ENCODE data around the gene PCDH15. TPM values are rescaled to one million over a fixed set of nuclear protein-coding genes. Genes with fewer than 3 reads are reported as not detected.

The PCDH15 gene
- total RNA-seq, 2 donors from 2014 or later: 0.58 to 0.95 TPM

GRCh38 chr10:54372179-54372578, 428.9 kb downstream of the PCDH15 start:
- no peaks in the 10 kb centered on the region for H3K4me1 Mint-ChIP-seq
- DNase-seq: no peak
- no peak overlapping the region for H3K4me3 ChIP-seq (ENCODE audit: low read length)
- no peaks in the 10 kb centered on the region for H3K36me3 ChIP-seq (ENCODE audit: control insufficient read depth, insufficient read depth, low read length)
- no peak overlapping the region for H3K27ac Mint-ChIP-seq
- H3K9ac ChIP-seq (ENCODE audit: extremely low read depth, low read length, poor library complexity, severe bottlenecking): no peak overlapping the region
- H3K9me3 ChIP-seq (ENCODE audit: control insufficient read depth, low read length): no peaks in the 10 kb centered on the region
- H3K27me3 ChIP-seq (ENCODE audit: control insufficient read depth, insufficient read depth, low read length, poor library complexity, severe bottlenecking): no peaks in the 10 kb centered on the region
- H3K9me3 Mint-ChIP-seq: no peaks in the 10 kb centered on the region
- H3K4me3 Mint-ChIP-seq: no peak overlapping the region
- TF ChIP-seq CTCF (conservative IDR thresholded peaks at IDR 0.05): no peak
- no peaks in the 10 kb centered on the region for H3K36me3 Mint-ChIP-seq (ENCODE audit: low read depth)
- no peak overlapping the region for H3K27ac ChIP-seq (ENCODE audit: low read depth, low read length)
- H3K4me1 ChIP-seq (ENCODE audit: control insufficient read depth, insufficient read depth, low read length): no peaks in the 10 kb centered on the region
- WGBS, 2 experiments (ENCODE audit: insufficient coverage in 1 of 2, insufficient read length in 1 of 2): 75% methylated on average over 1 of the region's 1 CpG; no CpG with 5 or more reads in 1 of the 2 experiments
- H3K27me3 Mint-ChIP-seq (ENCODE audit: insufficient read depth): no peaks in the 10 kb centered on the region

- Histone ChIP-seq H3K4me3 (ENCODE audit: low read length) (no peak overlapping the region), H3K27me3 (ENCODE audit: control insufficient read depth, insufficient read depth, low read length, poor library complexity, severe bottlenecking) (no peaks in the 10 kb centered on the region), H3K36me3 (ENCODE audit: control insufficient read depth, insufficient read depth, low read length) (no peaks in the 10 kb centered on the region), H3K9me3 (ENCODE audit: control insufficient read depth, low read length) (no peaks in the 10 kb centered on the region), H3K9ac (ENCODE audit: extremely low read depth, low read length, poor library complexity, severe bottlenecking) (no peak overlapping the region), H3K4me1 (ENCODE audit: control insufficient read depth, insufficient read depth, low read length) (no peaks in the 10 kb centered on the region), H3K27ac (ENCODE audit: low read depth, low read length) (no peak overlapping the region)
- Mint-ChIP-seq H3K36me3 (ENCODE audit: low read depth) (no peaks in the 10 kb centered on the region), H3K4me3 (no peak overlapping the region), H3K27ac (no peak overlapping the region), H3K4me1 (no peaks in the 10 kb centered on the region), H3K9me3 (no peaks in the 10 kb centered on the region), H3K27me3 (ENCODE audit: insufficient read depth) (no peaks in the 10 kb centered on the region)
- DNase-seq: no peak
- TF ChIP-seq CTCF (conservative IDR thresholded peaks at IDR 0.05): peak; percentile 54
- 96% methylated on average over 2 of the region's 3 CpGs; no CpG with 5 or more reads in 1 of the 2 experiments for WGBS, 2 experiments (ENCODE audit: insufficient coverage in 1 of 2, insufficient read length in 1 of 2)
Observed at GRCh38 chr10:54368984-54369383, 432.0 kb downstream of the PCDH15 start.

- no peak for TF ChIP-seq CTCF (conservative IDR thresholded peaks at IDR 0.05)
- no peak overlapping the region for H3K27ac ChIP-seq (ENCODE audit: low read depth, low read length)
- H3K9ac ChIP-seq (ENCODE audit: extremely low read depth, low read length, poor library complexity, severe bottlenecking): no peak overlapping the region
- Mint-ChIP-seq H3K36me3 (ENCODE audit: low read depth) (no peaks in the 10 kb centered on the region), H3K27ac (no peak overlapping the region), H3K9me3 (peaks cover 3% of the 10 kb centered on the region), H3K27me3 (ENCODE audit: insufficient read depth) (no peaks in the 10 kb centered on the region), H3K4me1 (no peaks in the 10 kb centered on the region), H3K4me3 (no peak overlapping the region)
- no peaks in the 10 kb centered on the region for H3K4me1 ChIP-seq (ENCODE audit: control insufficient read depth, insufficient read depth, low read length)
- WGBS, 2 experiments (ENCODE audit: insufficient coverage in 1 of 2, insufficient read length in 1 of 2): 60% methylated on average over 1 of the region's 1 CpG; no CpG with 5 or more reads in 1 of the 2 experiments
- no peak overlapping the region for H3K4me3 ChIP-seq (ENCODE audit: low read length)
- no peaks in the 10 kb centered on the region for H3K36me3 ChIP-seq (ENCODE audit: control insufficient read depth, insufficient read depth, low read length)
- no peaks in the 10 kb centered on the region for H3K27me3 ChIP-seq (ENCODE audit: control insufficient read depth, insufficient read depth, low read length, poor library complexity, severe bottlenecking)
- no peak for DNase-seq
- no peaks in the 10 kb centered on the region for H3K9me3 ChIP-seq (ENCODE audit: control insufficient read depth, low read length)
Observed at GRCh38 chr10:54363390-54363789, 437.6 kb downstream of the PCDH15 start.

All from endodermal cell (in vitro differentiated cells).